Stimulated activated CD4-positive, alpha-beta T cell treated with anti-CD3 and anti-CD28 coated beads, TNF-alpha, amount 100 ng/mL, for 4 hours (primary cell): ENCODE measurements around the gene PCNA.

Experiments
- DNase-seq, 3 experiments: peaks; one replicate each; pipeline ENCODE4 v3.0.0-alpha.2; 2020; ENCODE audit warnings: low read depth in 3 of 3

The PCNA gene

GRCh38 chr20:5065879-5066383 lies 53.8 kb downstream of the PCNA start:
- DNase-seq, result no peak

GRCh38 chr20:5065166-5065878 lies 54.4 kb downstream of the PCNA start:
- DNase-seq, result no peak
